ENCODE measurements around the gene ZMPSTE24.

DNA sequence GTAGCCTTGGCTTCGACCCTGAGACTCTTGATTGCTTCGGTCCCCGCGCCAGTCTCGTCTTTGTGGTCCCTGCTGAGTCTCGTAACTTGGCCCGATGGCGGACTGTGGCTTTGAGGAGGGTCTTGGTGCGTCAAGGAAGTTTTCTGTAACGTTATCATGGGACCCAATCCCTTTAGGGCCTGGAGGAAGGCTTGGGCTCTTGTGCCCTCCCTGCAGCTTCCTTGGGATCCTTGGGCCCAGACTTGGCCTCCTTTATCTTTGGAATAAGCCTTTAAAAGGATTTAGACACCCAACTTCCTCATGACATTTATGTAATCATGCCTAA lies 371 bp downstream of the ZMPSTE24 start:
- TF ChIP-seq POLR2A (IDR thresholded peaks at IDR 0.05; ENCODE audit: low read depth, low read length) (no peak), SMC3 (IDR thresholded peaks at IDR 0.05; ENCODE audit: low read depth, low read length) (no peak), RCOR1 (IDR thresholded peaks at IDR 0.05; ENCODE audit: insufficient replicate concordance, low read length) (no peak), RAD21 (IDR thresholded peaks at IDR 0.05; ENCODE audit: low read length) (no peak), MAFK (IDR thresholded peaks at IDR 0.05; ENCODE audit: low read depth, low read length) (no peak), CEBPB (IDR thresholded peaks at IDR 0.05; ENCODE audit: low read depth, low read length) (no peak)
- TF ChIP-seq, protein P1, sequence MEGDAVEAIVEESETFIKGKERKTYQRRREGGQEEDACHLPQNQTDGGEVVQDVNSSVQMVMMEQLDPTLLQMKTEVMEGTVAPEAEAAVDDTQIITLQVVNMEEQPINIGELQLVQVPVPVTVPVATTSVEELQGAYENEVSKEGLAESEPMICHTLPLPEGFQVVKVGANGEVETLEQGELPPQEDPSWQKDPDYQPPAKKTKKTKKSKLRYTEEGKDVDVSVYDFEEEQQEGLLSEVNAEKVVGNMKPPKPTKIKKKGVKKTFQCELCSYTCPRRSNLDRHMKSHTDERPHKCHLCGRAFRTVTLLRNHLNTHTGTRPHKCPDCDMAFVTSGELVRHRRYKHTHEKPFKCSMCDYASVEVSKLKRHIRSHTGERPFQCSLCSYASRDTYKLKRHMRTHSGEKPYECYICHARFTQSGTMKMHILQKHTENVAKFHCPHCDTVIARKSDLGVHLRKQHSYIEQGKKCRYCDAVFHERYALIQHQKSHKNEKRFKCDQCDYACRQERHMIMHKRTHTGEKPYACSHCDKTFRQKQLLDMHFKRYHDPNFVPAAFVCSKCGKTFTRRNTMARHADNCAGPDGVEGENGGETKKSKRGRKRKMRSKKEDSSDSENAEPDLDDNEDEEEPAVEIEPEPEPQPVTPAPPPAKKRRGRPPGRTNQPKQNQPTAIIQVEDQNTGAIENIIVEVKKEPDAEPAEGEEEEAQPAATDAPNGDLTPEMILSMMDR (conservative IDR thresholded peaks at IDR 0.05; ENCODE audit: low read depth, low read length): no peak
- TF ChIP-seq, protein P2, sequence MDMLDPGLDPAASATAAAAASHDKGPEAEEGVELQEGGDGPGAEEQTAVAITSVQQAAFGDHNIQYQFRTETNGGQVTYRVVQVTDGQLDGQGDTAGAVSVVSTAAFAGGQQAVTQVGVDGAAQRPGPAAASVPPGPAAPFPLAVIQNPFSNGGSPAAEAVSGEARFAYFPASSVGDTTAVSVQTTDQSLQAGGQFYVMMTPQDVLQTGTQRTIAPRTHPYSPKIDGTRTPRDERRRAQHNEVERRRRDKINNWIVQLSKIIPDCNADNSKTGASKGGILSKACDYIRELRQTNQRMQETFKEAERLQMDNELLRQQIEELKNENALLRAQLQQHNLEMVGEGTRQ (IDR thresholded peaks at IDR 0.05; ENCODE audit: low read depth, low read length): no peak
